ENCODE measurements around the gene UBALD2.
"Not testable (repeated sequence)": the region's sequence is repeated elsewhere in the genome, so short reads cannot be mapped to it uniquely, and the experiment has no call there.

The UBALD2 gene

GRCh38 chr17:76266244-76266938 lies 1.2 kb downstream of the UBALD2 start:
- no peak for DNase-seq (ENCODE audit: low spot score)

GRCh38 chr17:76267051-76267576 lies 2.0 kb downstream of the UBALD2 start:
- DNase-seq (ENCODE audit: low spot score) = no peak

- not testable (repeated sequence) for DNase-seq (ENCODE audit: low spot score)
Measured at GRCh38 chr17:76267581-76268001, 2.4 kb downstream of the UBALD2 start.

- DNase-seq (ENCODE audit: low spot score) = no peak
Measured at GRCh38 chr17:76268015-76268749, 3.0 kb downstream of the UBALD2 start.

- no peak for DNase-seq (ENCODE audit: low spot score)
Measured at GRCh38 chr17:76268991-76269981, 4.1 kb downstream of the UBALD2 start.

GRCh38 chr17:76270127-76270592 lies 5.0 kb downstream of the UBALD2 start:
- no peak for DNase-seq (ENCODE audit: low spot score)

GRCh38 chr17:76270770-76271668 lies 5.9 kb downstream of the UBALD2 start:
- no peak for DNase-seq (ENCODE audit: low spot score)

GRCh38 chr17:76271669-76272540 lies 6.8 kb downstream of the UBALD2 start:
- no peak for DNase-seq (ENCODE audit: low spot score)

- no peak for DNase-seq (ENCODE audit: low spot score)
Measured at GRCh38 chr17:76272541-76273444, 7.6 kb downstream of the UBALD2 start.

- no peak for DNase-seq (ENCODE audit: low spot score)
Measured at GRCh38 chr17:76273445-76274111, 8.4 kb downstream of the UBALD2 start.

- no peak for DNase-seq (ENCODE audit: low spot score)
Measured at GRCh38 chr17:76274112-76274956, 9.2 kb downstream of the UBALD2 start.

GRCh38 chr17:76275382-76276068 lies 10.4 kb downstream of the UBALD2 start:
- DNase-seq (ENCODE audit: low spot score) = no peak

GRCh38 chr17:76276069-76276431 lies 10.9 kb downstream of the UBALD2 start:
- no peak for DNase-seq (ENCODE audit: low spot score)

GRCh38 chr17:76276461-76277299 lies 11.5 kb downstream of the UBALD2 start:
- no peak for DNase-seq (ENCODE audit: low spot score)

GRCh38 chr17:76277300-76278267 lies 12.4 kb downstream of the UBALD2 start:
- no peak for DNase-seq (ENCODE audit: low spot score)

All from left forelimb (tissue), 1 donor.